HG03175 (cell line): ENCODE measurements around the gene AMBRA1.
"Not testable (repeated sequence)": the region's sequence is repeated elsewhere in the genome, so short reads cannot be mapped to it uniquely, and the experiment has no call there.

Experiments
- ATAC-seq: cut with Tn5 transposase; IDR thresholded peaks from one replicate; pipeline ENCODE4 v1.9.1; 2021; ENCODE audit warnings: mild to moderate bottlenecking, moderate library complexity; ENCODE audit not compliant: unreplicated experiment

The AMBRA1 gene

DNA sequence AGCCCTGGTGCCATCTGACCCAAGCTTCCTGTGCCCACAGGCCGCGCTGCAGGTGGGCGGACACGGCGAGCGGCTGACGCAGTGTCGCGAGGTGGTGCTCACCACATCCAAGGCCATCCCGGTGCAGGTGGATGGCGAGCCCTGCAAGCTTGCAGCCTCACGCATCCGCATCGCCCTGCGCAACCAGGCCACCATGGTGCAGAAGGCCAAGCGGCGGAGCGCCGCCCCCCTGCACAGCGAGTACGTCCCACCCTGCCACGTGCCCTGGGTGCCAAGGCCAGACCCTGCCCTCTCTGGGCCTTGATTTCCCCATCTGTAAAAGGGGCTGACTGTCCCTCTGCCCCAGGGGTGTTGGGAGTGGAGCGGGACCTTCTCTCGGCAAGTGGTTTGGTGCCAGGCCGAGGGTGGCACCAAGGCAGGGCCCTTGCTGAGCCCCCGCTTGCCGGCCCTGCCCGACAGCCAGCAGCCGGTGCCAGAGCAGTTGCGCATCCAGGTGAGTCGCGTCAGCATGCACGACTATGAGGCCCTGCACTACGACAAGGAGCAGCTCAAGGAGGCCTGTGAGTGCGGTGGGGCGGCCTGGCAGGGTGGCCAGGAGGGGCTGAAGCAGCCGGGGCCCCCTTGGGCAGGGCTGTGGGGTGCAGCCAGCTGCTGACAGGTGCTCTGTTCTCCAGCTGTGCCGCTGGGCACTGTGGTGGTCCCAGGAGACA, 218.3 kb downstream of the AMBRA1 start:
- no peak for ATAC-seq

- no peak for ATAC-seq
Measured at GRCh38 chr11:46374815-46375214, 219.0 kb downstream of the AMBRA1 start.

DNA sequence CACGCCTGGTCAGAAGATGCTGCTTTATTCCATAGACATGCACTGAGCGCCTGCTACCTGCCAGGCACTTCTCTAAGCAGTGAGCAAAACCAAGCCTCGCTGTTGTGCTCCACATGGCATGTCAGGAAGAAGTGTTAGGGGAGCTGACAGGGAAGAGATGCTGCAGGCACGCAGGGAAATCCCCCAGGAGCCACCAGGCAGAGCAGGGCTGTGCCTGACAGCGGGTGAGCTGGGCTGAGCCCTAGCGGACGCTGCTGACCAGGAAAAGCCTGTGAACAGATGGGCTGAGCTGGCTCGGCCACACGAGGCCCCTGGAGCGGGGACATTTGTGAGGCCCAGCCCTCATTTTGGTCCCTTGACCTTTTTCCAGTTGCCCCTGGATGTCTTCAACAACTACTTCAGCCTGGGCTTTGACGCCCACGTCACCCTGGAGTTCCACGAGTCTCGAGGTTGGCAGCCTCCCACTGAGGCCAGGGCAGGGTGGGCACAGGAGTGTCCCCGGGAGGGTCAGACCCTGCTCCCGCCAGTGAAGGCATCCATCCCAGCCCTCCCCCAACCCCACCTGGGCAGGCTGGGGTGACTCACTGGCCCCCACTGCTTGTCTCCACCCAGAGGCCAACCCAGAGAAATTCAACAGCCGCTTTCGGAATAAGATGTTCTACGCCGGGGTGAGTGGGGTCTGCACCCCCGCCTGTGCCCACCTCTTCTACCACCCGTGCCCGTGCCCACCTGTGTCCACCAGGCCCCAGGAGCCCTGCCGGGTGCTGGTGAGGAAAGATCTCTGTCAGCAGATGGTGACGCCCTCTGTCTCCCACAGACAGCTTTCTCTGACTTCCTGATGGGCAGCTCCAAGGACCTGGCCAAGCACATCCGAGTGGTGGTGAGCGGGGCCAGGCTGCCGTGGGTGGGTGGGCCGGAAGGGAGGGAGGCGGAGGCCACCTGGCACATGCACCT, 219.8 kb downstream of the AMBRA1 start:
- ATAC-seq: no peak

DNA sequence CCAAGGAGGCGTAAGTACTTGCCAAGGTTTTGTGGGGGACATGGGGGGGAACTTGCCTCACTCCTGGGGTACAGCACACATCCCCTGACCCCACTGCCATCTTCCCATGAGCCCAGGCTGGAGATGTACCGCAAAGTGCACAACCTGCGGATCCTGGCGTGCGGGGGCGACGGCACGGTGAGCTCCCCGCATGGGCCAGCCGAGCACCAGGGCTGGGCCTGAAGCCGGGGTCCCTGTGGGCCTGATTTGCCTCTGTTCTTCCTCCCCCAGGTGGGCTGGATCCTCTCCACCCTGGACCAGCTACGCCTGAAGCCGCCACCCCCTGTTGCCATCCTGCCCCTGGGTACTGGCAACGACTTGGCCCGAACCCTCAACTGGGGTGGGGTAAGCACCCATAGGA, 221.3 kb downstream of the AMBRA1 start:
- ATAC-seq: not testable (repeated sequence)

DNA sequence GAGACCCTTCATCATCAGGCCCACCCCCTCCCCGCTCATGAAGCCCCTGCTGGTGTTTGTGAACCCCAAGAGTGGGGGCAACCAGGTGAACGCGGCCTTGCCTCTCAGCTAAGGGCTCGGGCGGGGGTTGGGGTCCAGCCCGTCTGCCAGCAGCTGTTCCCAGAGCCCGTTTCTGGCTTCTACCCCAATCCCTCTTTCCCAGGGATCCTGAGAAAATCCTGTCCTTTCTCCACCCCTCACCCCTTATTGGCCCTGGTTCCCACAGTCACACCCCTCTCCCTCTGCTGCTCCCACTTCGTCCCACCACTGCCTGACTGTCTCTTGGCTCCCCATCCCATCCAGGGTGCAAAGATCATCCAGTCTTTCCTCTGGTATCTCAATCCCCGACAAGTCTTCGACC, 221.7 kb downstream of the AMBRA1 start:
- ATAC-seq: no peak

- ATAC-seq: not testable (repeated sequence)
Measured at GRCh38 chr11:46371262-46371661, 222.6 kb downstream of the AMBRA1 start.

DNA sequence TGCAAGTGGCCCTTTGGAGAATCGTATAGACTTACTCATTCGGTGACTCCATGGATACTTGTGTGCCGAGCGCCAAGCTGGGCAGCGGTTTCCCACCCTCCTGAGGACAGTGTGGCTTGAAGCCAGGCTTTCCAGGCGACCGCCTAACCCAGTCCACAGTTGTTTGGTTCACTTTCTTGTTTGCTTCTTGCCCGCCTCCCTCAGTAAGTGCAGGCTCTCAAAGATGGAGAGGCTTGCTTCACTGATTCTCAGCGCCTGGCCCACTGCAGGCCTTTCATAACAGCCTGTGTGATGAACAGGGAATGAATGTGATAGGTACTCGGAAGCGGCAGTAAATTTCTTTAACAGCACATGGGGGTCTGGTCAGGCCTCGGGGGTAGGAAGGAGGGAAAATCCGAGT, 223.6 kb downstream of the AMBRA1 start:
- no peak for ATAC-seq

- peak; percentile 56 for ATAC-seq
Measured at GRCh38 chr11:46369458-46370152, 224.2 kb downstream of the AMBRA1 start.

GRCh38 chr11:46367916-46368267, 225.9 kb downstream of the AMBRA1 start:
- no peak for ATAC-seq

GRCh38 chr11:46367244-46367915, 226.4 kb downstream of the AMBRA1 start:
- ATAC-seq: no peak

DNA sequence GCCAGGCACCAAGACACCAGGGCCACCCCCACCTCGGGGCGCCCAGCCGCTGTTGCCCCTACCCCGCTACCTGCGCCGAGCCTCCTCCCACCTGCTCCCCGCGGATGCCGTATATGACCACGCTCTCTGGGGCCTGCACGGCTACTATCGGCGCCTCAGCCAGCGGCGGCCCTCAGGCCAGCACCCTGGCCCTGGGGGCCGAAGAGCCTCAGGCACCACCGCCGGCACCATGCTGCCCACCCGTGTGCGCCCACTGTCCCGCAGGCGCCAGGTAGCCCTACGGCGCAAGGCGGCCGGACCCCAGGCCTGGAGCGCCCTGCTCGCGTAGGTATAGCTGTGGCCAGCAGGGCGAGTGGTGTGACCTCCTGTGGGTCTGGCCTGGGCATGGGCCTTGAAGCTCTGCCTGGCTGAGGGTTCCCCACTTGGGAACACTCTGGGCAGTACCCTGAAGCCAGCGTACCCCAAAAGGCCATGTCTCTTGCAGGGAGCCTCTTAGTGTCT, 227.1 kb downstream of the AMBRA1 start:
- no peak for ATAC-seq

DNA sequence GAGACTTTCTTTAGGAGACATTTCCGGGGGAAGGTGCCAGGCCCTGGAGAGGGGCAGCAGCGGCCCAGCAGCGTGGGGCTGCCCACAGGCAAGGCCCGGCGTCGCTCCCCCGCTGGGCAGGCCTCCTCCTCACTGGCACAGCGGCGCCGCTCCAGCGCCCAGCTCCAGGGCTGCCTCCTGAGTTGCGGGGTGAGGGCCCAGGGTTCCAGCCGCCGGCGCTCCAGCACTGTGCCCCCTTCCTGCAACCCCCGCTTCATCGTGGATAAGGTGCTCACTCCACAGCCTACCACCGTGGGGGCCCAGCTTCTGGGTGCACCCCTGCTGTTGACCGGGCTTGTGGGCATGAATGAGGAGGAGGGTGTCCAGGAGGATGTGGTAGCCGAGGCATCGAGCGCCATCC, 227.6 kb downstream of the AMBRA1 start:
- no peak for ATAC-seq

- no peak for ATAC-seq
Measured at GRCh38 chr11:46364791-46365190, 229.0 kb downstream of the AMBRA1 start.

GRCh38 chr11:46364056-46364455, 229.8 kb downstream of the AMBRA1 start:
- ATAC-seq: no peak

DNA sequence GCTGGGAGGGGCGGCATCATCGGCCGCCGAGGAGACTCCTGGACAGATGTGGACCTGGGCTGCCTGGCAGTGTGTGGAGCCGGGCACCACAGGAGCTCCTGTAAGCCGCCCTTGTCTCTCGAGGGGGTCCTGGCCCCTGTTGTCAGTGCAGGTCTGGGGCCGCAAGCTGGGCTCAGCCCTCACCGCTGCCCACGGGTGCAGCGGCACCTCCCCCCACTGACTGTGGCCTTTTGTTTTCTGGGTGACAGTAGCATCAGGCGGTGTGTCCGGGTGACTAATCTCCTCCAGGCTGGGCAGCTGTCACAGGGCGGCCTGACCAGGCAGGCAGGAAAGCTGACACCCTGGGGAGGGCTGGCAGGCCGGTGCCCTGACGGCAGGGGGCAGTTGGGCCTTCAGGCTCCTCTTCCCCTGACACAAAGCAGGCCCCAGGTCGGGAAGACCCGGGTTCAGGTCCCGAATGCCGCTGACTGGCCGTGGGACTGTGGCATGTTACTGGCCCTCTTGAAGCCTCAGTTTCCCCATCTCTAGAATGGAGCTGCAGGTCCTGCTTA, 230.3 kb downstream of the AMBRA1 start:
- no peak for ATAC-seq

- ATAC-seq: no peak
Measured at GRCh38 chr11:46363031-46363407, 230.8 kb downstream of the AMBRA1 start.

GRCh38 chr11:46362156-46363030, 231.4 kb downstream of the AMBRA1 start:
- no peak for ATAC-seq

DNA sequence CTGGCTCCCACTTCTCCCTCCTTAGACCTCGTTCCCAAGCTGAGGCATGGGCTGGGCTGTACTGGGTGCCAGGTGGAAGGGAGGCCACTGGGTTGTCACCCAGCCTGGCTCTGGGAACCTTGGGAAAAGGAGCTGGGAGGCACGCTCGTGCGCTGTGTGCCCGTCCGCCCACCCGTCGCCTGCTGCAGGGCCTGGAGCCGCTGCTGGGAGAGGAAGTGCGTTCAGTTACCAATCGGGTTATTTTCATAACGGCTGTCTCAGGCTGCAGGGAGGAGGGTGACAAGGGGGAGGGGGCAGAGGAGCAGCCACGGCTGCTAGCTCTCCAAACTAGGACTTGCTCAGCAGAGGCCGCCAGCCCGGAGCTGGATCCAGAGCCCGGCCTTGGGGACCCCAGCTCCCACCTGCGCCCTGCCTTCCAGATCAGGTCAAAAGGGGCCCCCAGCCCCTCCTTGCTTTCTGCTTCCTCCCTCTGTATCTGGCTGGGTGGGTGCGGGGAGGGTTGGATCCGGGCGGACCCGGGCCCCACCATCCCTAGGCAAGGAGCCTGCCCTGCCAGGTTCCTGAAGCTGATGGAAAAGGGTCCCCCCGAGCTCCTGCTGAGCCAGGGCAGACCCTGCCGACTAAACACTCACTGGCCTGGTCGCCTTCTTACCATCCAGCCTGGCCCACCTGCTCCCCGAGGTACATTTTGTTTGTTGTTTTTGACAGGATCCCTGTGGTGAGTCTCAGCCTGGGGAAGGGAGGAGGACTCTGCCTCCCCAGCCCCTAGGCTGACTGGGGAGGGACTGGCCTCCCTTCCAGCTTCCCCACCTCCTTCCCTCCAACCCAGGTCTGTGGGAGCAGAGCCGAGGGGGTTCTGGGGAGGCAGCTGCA, 232.3 kb downstream of the AMBRA1 start:
- ATAC-seq: peak; percentile 91

DNA sequence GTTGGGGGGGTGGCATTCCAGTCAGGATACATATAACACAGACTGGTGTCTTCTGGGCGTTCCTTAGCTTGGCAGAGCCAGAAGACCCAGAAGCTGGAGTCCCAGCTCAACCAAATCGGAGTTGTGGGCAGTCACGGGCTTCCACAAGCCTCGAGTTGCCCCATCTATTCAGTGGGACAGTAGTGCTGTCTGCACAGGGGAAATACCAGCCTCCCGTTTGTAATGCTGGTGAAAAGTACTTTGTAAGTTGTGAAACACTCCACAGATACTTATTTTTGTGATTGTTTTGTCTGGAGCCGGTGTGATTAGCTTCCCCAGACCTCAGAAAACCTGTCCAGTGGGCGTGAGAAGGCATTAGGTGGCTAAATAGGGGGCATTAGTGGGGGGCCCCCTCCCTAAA, 232.9 kb downstream of the AMBRA1 start:
- no peak for ATAC-seq
